Measurements from ENCODE around the gene RHOC. TPM values are rescaled to one million over a fixed set of nuclear protein-coding genes. Genes with fewer than 3 reads are reported as not detected.

Gene RHOC
- total RNA-seq, 2 donors from 2014 or later = 168 to 171 TPM

GRCh38 chr1:112711041-112711440, 4.1 kb upstream of the RHOC start:
- Histone ChIP-seq H3K27ac (ENCODE audit: low read depth, low read length) (no peak overlapping the region), H3K4me3 (ENCODE audit: low read length) (no peak overlapping the region), H3K27me3 (ENCODE audit: control insufficient read depth, insufficient read depth, low read length, poor library complexity, severe bottlenecking) (peaks cover 27% of the 10 kb centered on the region), H3K9ac (ENCODE audit: extremely low read depth, low read length, poor library complexity, severe bottlenecking) (no peak overlapping the region), H3K4me1 (ENCODE audit: control insufficient read depth, insufficient read depth, low read length) (no peaks in the 10 kb centered on the region), H3K36me3 (ENCODE audit: control insufficient read depth, insufficient read depth, low read length) (no peaks in the 10 kb centered on the region), H3K9me3 (ENCODE audit: control insufficient read depth, low read length) (no peaks in the 10 kb centered on the region)
- 77 to 81% methylated on average over 3 to 7 of the region's 7 CpGs for WGBS, 2 experiments (ENCODE audit: insufficient coverage in 1 of 2, insufficient read length in 1 of 2)
- no peak for TF ChIP-seq CTCF (conservative IDR thresholded peaks at IDR 0.05)
- H3K27ac Mint-ChIP-seq = no peak overlapping the region
- no peaks in the 10 kb centered on the region for H3K9me3 Mint-ChIP-seq
- H3K36me3 Mint-ChIP-seq (ENCODE audit: low read depth) = no peaks in the 10 kb centered on the region
- no peak overlapping the region for H3K4me3 Mint-ChIP-seq
- DNase-seq = peak; percentile 61
- H3K4me1 Mint-ChIP-seq = peaks cover 42% of the 10 kb centered on the region
- peaks cover 75% of the 10 kb centered on the region for H3K27me3 Mint-ChIP-seq (ENCODE audit: insufficient read depth)

- Mint-ChIP-seq H3K27ac (no peak overlapping the region), H3K4me1 (peaks cover 41% of the 10 kb centered on the region), H3K4me3 (no peak overlapping the region), H3K9me3 (no peaks in the 10 kb centered on the region), H3K36me3 (ENCODE audit: low read depth) (no peaks in the 10 kb centered on the region), H3K27me3 (ENCODE audit: insufficient read depth) (peaks cover 71% of the 10 kb centered on the region)
- 93 to 100% methylated on average over 1 to 3 of the region's 3 CpGs for WGBS, 2 experiments (ENCODE audit: insufficient coverage in 1 of 2, insufficient read length in 1 of 2)
- H3K9me3 ChIP-seq (ENCODE audit: control insufficient read depth, low read length) = no peaks in the 10 kb centered on the region
- TF ChIP-seq CTCF (conservative IDR thresholded peaks at IDR 0.05) = no peak
- no peak overlapping the region for H3K27ac ChIP-seq (ENCODE audit: low read depth, low read length)
- H3K27me3 ChIP-seq (ENCODE audit: control insufficient read depth, insufficient read depth, low read length, poor library complexity, severe bottlenecking) = peaks cover 22% of the 10 kb centered on the region
- no peak overlapping the region for H3K4me3 ChIP-seq (ENCODE audit: low read length)
- no peak for DNase-seq
- H3K4me1 ChIP-seq (ENCODE audit: control insufficient read depth, insufficient read depth, low read length) = peaks cover 1% of the 10 kb centered on the region
- H3K9ac ChIP-seq (ENCODE audit: extremely low read depth, low read length, poor library complexity, severe bottlenecking) = no peak overlapping the region
- H3K36me3 ChIP-seq (ENCODE audit: control insufficient read depth, insufficient read depth, low read length) = no peaks in the 10 kb centered on the region
Measured at GRCh38 chr1:112710586-112710985, 3.7 kb upstream of the RHOC start.

GRCh38 chr1:112710159-112710558, 3.2 kb upstream of the RHOC start:
- Mint-ChIP-seq H3K4me3 (no peak overlapping the region), H3K4me1 (peaks cover 43% of the 10 kb centered on the region)
- WGBS, 2 experiments (ENCODE audit: insufficient coverage in 1 of 2, insufficient read length in 1 of 2) = 91 to 94% methylated on average over 6 to 7 of the region's 7 CpGs

More at GRCh38 chr1:112710159-112710558, 3.2 kb upstream of the RHOC start:
- H3K27me3 Mint-ChIP-seq (ENCODE audit: insufficient read depth) = peaks cover 69% of the 10 kb centered on the region
- no peak for TF ChIP-seq CTCF (conservative IDR thresholded peaks at IDR 0.05)
- no peak overlapping the region for H3K27ac ChIP-seq (ENCODE audit: low read depth, low read length)
- H3K36me3 Mint-ChIP-seq (ENCODE audit: low read depth) = no peaks in the 10 kb centered on the region
- H3K4me3 ChIP-seq (ENCODE audit: low read length) = no peak overlapping the region
- H3K27ac Mint-ChIP-seq = no peak overlapping the region
- H3K27me3 ChIP-seq (ENCODE audit: control insufficient read depth, insufficient read depth, low read length, poor library complexity, severe bottlenecking) = peaks cover 21% of the 10 kb centered on the region
- no peak overlapping the region for H3K9ac ChIP-seq (ENCODE audit: extremely low read depth, low read length, poor library complexity, severe bottlenecking)
- peaks cover 4% of the 10 kb centered on the region for H3K4me1 ChIP-seq (ENCODE audit: control insufficient read depth, insufficient read depth, low read length)
- no peaks in the 10 kb centered on the region for H3K9me3 ChIP-seq (ENCODE audit: control insufficient read depth, low read length)
- H3K36me3 ChIP-seq (ENCODE audit: control insufficient read depth, insufficient read depth, low read length) = no peaks in the 10 kb centered on the region
- DNase-seq = no peak
- no peaks in the 10 kb centered on the region for H3K9me3 Mint-ChIP-seq
